DMS53 treated with DMSO at 0.1 percent for 48 hours (cell line): ENCODE results near the gene ELL.
"Not testable (repeated sequence)": the region's sequence is repeated elsewhere in the genome, so short reads cannot be mapped to it uniquely, and the experiment has no call there.

Experiments
- DNase-seq: peaks from one replicate; lab custom pipeline; 2025; ENCODE audit not compliant: unreplicated experiment; lab: John Stamatoyannopoulos, UW

ELL gene

GRCh38 chr19:18532168-18532890, 10.5 kb upstream of the ELL start:
- DNase-seq: no peak

GRCh38 chr19:18531485-18531884, 9.6 kb upstream of the ELL start:
- no peak for DNase-seq

GRCh38 chr19:18529782-18530181, 7.9 kb upstream of the ELL start:
- no peak for DNase-seq

- no peak for DNase-seq
These were observed 4.4 kb upstream of the ELL start for GRCh38 chr19:18526316-18526715.

DNA sequence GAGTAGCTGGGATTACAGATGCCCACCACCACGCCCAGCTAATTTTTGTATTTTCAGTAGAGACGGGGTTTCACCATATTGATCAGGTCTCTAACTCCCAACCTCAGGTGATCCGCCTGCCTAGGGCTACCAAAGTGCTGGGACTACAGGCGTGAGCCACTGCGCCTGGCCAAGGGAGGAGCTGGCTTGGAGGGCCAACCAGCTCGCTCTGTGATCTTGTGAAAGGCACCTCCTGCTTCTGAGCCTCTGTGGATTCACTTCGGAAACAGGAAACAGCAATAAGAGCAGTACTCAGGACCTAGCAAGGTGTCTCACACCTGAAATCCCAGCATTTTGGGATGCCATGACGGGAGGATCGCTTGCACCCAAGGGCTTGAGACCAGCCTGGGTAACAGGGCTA, 2.0 kb upstream of the ELL start:
- no peak for DNase-seq

DNA sequence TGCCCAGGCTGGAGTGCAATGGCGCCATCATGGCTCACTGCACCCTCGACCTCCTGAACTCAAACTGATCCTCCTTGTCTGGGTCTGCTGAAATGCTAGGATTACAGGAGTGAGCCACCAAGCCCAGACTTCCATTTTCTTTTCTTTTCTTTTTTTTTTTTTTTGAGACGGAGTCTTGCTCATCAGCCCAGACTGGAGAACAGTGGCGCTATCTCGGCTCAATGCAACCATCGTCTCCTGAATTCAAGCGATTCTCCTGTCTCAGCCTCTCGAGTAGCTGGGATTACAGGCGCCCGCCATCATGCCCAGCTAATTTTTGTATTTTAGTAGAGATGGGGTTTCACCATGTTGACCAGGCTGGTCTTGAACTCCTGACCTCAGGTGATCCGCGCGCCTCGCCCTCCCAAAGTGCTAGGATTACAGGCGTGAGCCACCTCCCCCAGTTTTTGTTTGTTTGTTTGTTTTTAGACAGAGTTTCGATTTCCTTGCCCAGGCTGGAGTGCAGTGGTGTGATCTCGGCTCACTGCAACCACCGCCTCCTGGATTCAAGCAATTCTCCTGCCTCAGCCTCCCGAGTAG, 1.1 kb upstream of the ELL start:
- not testable (repeated sequence) for DNase-seq

DNA sequence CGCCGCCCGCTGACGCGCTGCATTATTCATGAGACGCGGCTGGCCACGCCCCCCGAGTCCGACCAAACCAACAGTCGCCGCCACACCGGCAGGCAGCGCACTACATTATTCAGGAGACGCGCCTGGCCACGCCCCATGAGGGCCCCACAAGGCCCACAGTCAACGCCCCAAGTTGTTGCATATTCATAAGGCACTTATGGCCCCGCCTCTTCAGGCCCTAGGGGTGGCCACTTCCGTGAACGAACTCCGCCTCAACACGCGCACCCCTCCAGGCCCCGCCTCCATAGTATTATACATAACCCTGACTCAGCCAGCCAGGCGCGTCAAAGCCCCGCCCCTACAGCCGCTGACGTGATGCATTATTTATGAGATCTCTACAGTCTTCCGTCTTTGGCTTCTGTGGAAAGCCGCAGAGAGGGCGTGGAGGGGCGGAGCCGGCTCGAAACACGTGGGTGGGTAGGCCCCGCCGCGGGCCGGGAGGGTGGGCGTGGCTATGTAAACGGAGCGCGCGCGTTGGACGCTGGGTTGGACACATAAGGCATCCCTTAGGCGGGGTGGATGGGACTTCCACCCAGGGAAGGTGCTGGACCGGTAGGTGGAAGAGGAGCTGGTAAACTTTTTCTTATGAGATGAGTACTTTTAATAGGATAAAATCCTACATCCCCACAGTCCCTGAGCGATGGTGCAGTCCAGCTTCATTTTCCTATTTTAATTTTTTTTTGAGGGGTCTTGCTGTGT, 423 bp upstream of the ELL start:
- DNase-seq: peak; percentile 96

DNA sequence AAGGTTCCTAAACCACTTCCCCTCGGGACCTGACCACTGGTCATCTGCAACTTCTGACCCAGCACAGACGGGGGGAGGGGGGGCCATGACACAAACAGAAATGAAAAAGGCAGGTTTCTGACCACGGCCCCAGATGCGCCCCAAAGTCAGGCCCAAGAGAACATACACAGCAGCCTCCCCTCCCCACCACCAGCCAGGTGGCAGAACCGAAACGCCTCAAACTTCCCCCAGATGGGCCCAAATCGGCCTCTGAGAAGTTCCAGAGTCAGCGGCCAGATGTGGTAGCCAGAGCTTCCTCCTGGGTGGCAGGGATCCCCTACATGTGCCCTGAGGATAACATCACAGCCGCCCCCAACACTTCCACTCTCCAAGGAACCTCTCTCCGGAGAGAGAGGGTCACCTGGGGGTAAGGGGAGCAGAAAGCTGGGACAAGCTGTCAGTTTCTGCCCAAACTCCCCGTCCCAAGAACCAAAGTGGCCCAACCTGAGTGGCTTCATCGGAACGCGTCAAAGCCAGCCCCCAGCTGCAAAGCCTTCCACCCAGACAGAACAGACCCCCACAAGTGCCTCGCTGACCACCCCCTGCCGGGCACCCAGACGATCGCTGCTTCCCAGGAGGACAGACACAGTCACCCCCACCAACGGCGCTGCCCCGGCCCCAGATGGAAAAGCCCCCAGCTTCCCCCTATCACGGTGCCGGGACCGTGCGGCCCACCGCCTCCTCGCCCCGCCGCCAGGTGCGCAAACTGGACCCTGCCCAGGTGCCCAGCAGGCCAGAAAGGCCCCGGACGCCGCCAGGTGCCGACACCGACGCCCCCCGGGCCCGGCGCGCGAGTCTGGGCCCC, 800 bp downstream of the ELL start:
- no peak for DNase-seq

DNA sequence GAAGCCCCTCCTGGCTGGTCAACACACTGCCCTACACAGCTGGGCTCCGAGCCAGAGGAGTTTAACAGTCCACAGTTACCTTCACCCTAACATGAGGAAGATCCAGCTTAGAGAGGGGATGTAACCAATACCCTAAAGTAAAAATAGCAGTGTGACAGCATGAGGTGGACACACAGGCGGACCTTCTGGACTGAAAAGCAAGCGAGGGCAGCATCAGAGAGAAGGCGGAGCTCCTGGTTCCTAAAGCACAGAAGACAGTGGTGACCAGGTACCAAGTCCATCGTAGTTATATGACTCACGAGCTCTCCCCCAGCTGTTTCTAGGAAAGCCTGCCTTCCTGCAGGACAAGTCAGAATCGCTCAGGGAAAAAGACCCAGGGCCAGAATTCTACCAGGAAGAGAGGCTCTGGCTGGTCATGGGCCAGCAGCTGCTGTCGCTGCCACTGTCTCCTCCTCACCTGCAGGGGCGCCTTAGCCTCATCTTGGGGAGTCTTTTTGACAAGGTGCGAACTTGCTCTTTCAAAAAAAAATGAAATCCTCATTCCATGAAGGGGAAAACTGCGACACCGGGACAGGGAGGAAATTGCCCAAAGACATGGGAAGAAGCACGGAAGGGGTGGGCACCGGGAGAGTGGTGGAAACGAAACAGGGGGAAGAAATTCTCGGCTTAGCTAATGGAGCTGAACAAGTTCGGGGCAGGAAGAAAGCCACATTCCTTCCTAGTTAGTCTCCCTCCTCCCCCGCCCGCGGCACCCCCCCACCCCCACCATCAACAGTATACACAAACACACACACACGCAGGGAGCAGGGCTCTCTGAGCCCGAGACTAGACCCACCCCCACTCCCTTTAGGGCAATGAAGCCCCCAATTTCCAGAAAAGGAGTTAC, 1.7 kb downstream of the ELL start:
- DNase-seq: peak; percentile 45

GRCh38 chr19:18518639-18519038, 3.2 kb downstream of the ELL start:
- no peak for DNase-seq

- DNase-seq: no peak
These were observed 4.3 kb downstream of the ELL start for GRCh38 chr19:18517606-18518005.

- no peak for DNase-seq
These were observed 5.9 kb downstream of the ELL start for GRCh38 chr19:18515959-18516358.

DNA sequence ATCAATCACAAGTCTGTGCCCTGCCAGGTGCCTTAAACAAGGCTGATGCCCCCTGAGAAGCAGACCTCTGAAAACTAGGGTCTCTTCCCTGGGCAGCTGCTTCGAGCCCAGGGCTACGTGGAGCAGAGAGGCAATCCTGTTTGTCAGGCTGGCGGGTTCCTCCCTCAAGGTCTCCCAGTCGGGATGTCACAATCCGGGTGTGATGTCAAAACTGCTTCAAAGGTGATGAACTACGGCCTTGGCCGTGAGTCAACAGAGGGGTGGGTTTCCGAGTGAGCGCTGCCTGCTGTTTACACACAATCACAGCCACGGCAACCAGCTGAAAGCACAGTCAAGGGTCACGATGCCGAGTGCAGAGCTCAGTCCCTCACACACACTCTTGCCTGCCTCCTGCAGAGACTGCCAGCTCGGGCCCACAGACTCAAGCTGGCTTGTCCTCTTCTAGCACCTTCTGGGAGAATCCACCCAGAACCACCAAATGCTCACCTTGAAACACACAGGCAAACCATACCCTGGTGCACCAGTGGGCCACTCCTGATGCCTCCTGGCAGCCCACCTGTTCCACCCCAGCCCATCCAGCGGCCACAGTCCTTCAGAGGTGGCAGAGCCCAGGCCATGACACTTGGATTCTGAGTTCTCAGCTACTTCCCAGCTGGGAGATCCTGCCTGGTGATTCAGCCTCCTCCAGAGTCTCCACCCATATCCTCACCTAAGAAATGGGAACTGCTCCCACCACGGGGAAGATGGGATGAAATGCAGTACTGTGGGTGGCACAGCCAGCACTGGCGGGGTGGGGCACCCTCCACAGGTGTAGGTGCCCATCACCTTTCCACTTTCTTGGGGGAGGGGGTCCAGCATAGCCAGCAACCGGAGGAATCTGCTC, 6.8 kb downstream of the ELL start:
- DNase-seq: no peak

GRCh38 chr19:18513868-18514267, 8.0 kb downstream of the ELL start:
- no peak for DNase-seq

- no peak for DNase-seq
These were observed 11.7 kb downstream of the ELL start for GRCh38 chr19:18510216-18510615.

- DNase-seq: no peak
These were observed 13.3 kb downstream of the ELL start for GRCh38 chr19:18508585-18508984.

GRCh38 chr19:18507727-18508440, 14.0 kb downstream of the ELL start:
- no peak for DNase-seq

GRCh38 chr19:18507021-18507726, 14.7 kb downstream of the ELL start:
- no peak for DNase-seq
